ENCODE results near the gene MATK.

- TF ChIP-seq YY1 (IDR thresholded peaks at IDR 0.05; ENCODE audit: low read depth) (no peak), EP300 (IDR thresholded peaks at IDR 0.05; ENCODE audit: borderline replicate concordance) (no peak)
These were observed 7.9 kb downstream of the MATK start for GRCh38 chr19:3778104-3778867.
